A549 treated with Hydrocortisone at 1 μM for 4 hours (cell line): Measurements from ENCODE around the gene TMEM8B. TPM values are rescaled to one million over a fixed set of nuclear protein-coding genes. Genes with fewer than 3 reads are reported as not detected.

Source experiments
- total RNA-seq: library from RNA; stranded (reverse); fragments of 200-300 nt; extraction: Qiagen RNA extraction; gene quantifications from 5 replicates; pipeline ENCODE4 v1.2.3, GENCODE V29; 2022

The TMEM8B gene, protein sequence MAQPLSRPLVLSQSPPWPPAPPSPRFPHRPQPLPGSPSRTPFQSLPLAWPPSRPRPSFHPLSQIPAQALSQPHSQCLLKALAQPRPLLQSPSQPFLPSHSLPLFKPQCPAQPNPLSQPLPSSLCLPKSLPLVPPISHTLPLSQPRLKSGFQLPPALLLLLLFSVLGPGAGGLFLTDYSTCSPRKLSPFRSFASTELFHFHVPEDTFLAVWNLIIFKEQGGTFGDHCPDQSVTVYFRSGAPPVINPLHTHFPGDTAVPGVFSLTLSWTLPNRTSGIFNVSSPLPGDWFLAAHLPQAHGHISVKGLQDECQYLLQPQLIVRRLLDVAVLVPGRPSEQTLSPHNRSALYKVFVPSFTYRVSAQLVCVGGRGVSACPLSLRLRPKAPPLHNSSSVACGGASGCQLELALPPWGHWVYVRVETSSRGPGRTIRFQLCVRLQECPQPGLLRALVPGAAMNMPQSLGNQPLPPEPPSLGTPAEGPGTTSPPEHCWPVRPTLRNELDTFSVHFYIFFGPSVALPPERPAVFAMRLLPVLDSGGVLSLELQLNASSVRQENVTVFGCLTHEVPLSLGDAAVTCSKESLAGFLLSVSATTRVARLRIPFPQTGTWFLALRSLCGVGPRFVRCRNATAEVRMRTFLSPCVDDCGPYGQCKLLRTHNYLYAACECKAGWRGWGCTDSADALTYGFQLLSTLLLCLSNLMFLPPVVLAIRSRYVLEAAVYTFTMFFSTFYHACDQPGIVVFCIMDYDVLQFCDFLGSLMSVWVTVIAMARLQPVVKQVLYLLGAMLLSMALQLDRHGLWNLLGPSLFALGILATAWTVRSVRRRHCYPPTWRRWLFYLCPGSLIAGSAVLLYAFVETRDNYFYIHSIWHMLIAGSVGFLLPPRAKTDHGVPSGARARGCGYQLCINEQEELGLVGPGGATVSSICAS
- total RNA-seq, result 2.6 to 4.0 TPM (median 3.3 TPM) in 5 replicates

DNA sequence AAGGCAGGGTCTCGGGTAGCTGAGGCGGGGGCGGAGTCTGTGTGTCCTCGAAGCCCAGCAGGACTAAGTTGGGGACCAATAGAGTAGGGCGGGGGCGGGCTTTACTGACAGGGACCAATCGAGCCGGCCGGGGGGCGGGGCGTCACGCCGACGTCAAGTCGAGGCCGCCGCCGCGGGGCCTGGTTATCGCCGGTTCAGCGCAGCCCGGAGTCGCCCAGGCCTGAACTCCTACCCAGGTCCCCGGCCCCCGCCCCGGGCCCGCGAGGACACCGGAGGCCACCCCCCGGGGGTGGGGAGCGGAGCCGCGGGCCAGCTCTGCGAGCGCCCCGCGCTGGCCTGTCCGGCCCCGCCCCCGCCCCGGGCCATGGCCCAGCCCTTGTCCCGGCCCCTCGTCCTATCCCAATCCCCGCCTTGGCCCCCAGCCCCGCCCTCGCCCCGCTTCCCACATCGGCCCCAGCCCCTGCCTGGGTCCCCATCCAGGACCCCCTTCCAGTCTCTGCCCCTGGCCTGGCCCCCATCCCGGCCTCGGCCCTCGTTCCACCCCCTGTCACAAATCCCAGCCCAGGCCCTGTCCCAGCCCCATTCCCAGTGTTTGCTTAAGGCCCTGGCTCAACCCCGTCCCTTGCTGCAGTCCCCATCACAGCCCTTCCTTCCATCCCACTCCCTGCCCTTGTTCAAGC lies at the start of gene TMEM8B:
Gene TMEM8B, plus strand, starts transcription at position 145 of the 680 bp plus-strand sequence. Its CDS starts 220 bp downstream, at position 365.

DNA sequence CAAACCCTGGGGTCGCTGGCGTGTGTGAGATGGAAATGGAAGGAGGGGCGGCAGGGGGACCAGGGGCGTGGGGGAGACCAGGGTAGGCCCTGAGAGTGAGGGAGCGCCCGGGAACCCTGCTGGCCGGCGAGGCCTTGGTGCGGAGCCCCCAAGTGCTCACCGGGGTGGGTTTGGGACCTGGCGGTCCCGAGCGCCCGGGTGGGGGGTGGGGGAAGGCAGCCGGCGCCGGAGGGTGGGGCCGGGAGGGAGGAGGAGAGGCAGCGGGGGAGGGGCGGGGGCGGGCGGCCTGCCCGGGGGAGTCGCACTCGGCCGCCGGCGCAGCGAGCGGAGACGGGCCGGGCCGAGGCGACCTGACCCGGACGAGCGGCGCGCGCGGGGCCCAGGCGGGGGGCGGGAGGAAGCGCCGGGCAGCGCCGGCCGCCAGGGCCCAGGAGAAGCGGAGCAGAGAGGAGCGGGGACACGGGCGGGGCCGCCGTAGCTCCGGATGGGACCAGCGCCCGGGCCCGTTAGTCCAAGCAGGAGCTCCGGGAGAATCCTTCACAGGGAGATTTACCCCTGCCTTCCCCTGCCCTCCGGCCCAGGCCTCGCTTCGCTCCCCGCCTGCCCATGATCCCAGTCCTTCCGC lies 37.6 kb upstream of the TMEM8B start, which contains the start of gene NPR2:
Gene NPR2, plus strand, starts transcription at position 295 of the 625 bp plus-strand sequence. CDS start 818 bp downstream, outside the sequence.

DNA sequence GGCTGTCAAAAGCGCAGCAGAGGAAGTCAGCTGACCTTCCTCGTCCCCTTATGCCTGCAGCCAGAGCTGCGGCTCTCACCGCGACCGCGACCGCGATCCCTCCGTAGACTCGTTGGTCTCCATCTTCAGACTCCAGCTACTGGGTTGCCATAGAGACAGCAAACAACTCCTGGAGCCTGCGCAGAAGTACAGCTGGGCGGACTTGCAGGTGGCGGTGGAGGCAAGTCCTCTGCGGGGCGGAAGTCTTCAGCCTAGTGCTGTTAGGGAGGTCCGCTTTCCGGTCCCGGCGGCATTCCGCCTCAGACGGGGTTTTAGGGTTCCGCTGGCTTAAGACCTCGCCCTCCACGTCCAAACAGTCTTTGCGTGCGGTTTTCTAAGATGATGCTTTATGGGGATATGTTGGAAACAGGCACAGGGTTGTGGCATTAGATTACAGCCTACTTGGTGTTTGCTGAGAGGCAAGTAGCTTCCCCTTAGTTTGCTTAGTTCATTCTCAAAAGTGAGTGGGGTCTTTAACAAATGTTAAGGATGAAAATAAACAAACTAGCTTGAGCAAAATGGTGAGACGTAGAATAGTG lies 16.9 kb upstream of the TMEM8B start, which contains the start of gene SPAG8:
Gene SPAG8, minus strand, starts transcription at position 238 of the 578 bp plus-strand sequence. Its CDS starts 115 bp downstream, at position 123.

DNA sequence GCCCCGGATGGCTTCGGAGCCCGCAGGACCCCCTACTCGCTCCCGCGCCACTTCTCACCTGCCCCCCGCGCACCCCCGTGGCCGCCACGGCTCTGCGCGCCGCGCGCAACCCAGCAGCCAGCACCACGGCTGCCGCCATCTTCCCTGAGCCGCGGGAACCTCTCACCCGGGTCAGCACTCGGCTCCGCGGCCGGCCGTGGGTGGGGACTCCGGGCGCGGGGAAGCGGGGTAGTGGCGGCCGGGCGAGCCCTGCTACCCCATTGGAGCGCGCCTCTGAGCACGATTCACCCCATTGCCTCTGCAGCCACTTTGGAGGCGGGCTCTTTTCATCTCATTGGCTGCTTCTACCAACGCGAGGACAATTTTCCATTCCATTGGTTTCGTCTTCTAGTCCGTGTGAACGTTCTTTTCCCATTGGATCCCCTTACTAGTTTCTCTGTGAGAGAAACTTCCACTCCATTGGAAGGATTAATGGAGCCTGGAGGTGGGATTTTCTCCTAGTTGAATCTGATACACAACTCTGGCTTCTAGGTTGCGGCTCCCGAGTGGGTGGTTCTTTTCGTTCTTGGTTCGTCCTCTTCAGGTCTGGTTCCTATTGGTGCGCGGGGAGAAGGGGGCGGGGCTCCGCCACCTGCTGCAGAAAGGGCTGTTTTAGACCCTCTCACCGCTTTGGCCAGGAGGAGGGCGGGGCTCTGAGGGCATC lies 14.0 kb upstream of the TMEM8B start, which contains the start of gene HINT2:
Gene HINT2, minus strand, starts transcription at position 202 of the 703 bp plus-strand sequence. Its CDS starts 63 bp downstream, at position 139.

DNA sequence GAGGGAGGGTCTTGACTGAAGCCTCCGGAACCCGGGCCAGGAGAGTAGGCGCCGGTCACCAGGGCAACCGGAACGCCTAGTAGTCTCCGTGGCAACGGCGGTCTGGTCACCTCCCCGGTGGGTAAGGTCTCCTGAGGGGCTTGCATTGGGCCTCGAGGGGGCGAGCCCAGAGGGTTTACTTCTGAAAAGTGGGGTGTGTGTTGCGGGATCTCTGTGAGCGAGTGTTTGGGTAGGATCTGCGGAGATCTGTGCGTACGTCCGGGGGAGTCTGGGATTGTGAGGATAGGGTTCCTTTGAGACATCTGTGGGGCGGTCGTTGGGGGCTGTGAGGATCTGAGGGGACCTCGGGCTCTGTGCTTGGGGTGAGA lies 328 bp upstream of the TMEM8B start, which contains the start of gene FAM221B:
Gene FAM221B, minus strand, starts transcription at position 17 of the 368 bp plus-strand sequence. CDS start 2,571 bp downstream, outside the sequence.

DNA sequence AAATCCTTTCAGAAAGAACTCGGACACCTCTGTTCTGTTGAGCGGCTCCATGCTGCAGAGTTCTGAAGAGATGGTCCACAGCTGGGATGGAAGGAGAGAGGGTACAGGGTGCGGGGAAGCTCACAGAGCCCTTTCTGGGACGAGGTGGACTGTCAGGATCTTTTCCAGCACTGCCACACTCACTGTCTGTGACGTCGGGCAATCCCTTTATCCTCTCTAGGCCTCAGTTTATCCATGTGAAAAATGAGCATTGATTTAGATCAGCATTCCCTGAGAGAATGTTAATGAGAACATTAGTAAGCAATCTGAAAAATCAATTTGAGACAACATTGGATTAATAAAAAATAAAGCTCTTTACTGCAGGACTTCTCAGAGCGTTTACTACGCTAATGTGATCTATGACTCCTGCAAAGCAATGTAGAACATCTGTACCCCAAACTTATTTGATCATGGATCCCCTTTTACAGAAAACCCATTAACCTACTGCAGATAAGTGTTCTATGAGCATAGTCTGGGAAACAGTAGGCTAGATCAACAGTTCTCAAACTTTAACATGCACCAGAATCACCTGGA lies 41.4 kb downstream of the TMEM8B start, which contains the start of gene OR13J1:
Gene OR13J1, minus strand, starts transcription at position 51 of the 573 bp plus-strand sequence. Its CDS starts 0 bp downstream, at position 51.

DNA sequence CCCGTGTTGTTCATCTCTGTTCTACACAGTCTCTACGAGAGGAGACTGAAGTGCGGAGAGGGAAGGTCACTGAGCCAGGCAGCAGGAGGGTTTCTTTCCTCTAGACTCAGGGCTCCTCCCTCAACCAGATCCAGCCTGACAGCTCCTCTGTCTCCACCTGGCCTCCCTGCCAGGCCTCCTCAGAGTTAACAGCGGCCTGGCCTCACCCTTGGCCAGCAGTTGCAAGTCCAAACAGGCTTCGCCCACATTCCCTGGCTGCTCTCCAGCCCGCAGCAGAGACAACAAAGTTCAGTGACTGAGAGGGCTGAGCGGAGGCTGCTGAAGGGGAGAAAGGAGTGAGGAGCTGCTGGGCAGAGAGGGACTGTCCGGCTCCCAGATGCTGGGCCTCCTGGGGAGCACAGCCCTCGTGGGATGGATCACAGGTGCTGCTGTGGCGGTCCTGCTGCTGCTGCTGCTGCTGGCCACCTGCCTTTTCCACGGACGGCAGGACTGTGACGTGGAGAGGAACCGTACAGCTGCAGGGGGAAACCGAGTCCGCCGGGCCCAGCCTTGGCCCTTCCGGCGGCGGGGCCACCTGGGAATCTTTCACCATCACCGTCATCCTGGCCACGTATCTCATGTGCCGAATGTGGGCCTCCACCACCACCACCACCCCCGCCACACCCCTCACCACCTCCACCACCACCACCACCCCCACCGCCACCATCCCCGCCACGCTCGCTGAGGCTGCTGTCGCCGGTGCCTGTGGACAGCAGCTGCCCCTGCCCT lies 77.1 kb downstream of the TMEM8B start, which contains the start of gene HRCT1:
Gene HRCT1, plus strand, starts transcription at position 291 of the 768 bp plus-strand sequence. Its CDS starts 86 bp downstream, at position 377.

DNA sequence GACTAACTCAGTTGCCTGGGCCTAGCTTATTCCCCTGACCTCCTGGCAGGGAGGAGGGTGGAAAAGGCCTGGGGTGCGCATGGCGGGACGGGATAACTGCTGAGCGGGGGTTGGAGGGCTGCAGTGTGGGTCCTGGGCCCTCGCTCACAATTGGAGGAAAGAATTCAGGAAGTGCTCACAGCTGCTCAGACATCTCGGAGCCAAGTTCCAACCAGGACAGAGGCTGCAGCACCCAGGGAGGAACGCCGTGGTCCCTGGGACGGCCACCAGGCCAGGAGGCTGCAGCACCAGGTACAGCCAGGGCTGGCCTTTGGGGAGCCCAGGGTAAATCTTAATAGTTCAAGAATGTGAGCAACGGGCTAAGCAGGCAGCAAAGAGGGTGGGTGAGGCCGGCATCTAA lies 80.2 kb downstream of the TMEM8B start, which contains the start of gene SPAAR:
Gene SPAAR, plus strand, starts transcription at position 217 of the 400 bp plus-strand sequence. CDS start 974 bp downstream, outside the sequence.

Other genes with a start within 250 kb of the TMEM8B start
- gene TESK1, start 224.0 kb upstream of the TMEM8B start, total RNA-seq, result 25.3 to 29.8 TPM (median 28.8 TPM) in 5 replicates
- 0.11 to 0.20 TPM (median 0.15 TPM) in 4 of 5 replicates, not detected in the other for gene CD72, start 210.8 kb upstream of the TMEM8B start, total RNA-seq
- not detected in 5 replicates for gene SIT1, start 178.3 kb upstream of the TMEM8B start, total RNA-seq
- 8.7 to 24.4 TPM (median 17.9 TPM) in 4 of 5 replicates, not detected in the other for gene RMRP, start 171.2 kb upstream of the TMEM8B start, total RNA-seq
- gene CCDC107, start 170.9 kb upstream of the TMEM8B start, total RNA-seq, result 23.0 to 32.2 TPM (median 31.3 TPM) in 5 replicates
- gene ARHGEF39, start 164.0 kb upstream of the TMEM8B start, total RNA-seq, result 13.6 to 18.2 TPM (median 17.4 TPM) in 5 replicates
- gene CA9, start 155.3 kb upstream of the TMEM8B start, total RNA-seq, result 4.3 to 7.6 TPM (median 7.1 TPM) in 5 replicates
- gene TPM2, start 139.3 kb upstream of the TMEM8B start, total RNA-seq, result 626 to 688 TPM (median 676 TPM) in 5 replicates
- gene TLN1, start 97.0 kb upstream of the TMEM8B start, total RNA-seq, result 111 to 160 TPM (median 122 TPM) in 5 replicates
- 55.6 to 64.0 TPM (median 57.5 TPM) in 5 replicates for gene CREB3, start 96.6 kb upstream of the TMEM8B start, total RNA-seq
- gene GBA2, start 80.0 kb upstream of the TMEM8B start, total RNA-seq, result 31.2 to 37.5 TPM (median 35.7 TPM) in 5 replicates
- 12.6 to 19.2 TPM (median 16.0 TPM) in 5 replicates for gene RGP1, start 79.9 kb upstream of the TMEM8B start, total RNA-seq
- 0.40 to 0.58 TPM in 2 of 5 replicates, not detected in the others for gene MSMP, start 75.0 kb upstream of the TMEM8B start, total RNA-seq
- gene NPR2, start 37.6 kb upstream of the TMEM8B start, total RNA-seq, result 3.8 to 6.9 TPM (median 5.4 TPM) in 5 replicates
- gene SPAG8, start 17.0 kb upstream of the TMEM8B start, total RNA-seq, result 0.27 to 0.49 TPM (median 0.35 TPM) in 5 replicates
- gene HINT2, start 14.2 kb upstream of the TMEM8B start, total RNA-seq, result 55.0 to 109 TPM (median 99.7 TPM) in 5 replicates
- gene FAM221B, start 496 bp upstream of the TMEM8B start, total RNA-seq, result not detected in 5 replicates
- gene OR13J1, start 41.2 kb downstream of the TMEM8B start, total RNA-seq, result not detected in 5 replicates
- 0.20 to 0.47 TPM (median 0.30 TPM) in 5 replicates for gene HRCT1, start 77.0 kb downstream of the TMEM8B start, total RNA-seq
- 0.05 to 0.15 TPM (median 0.07 TPM) in 3 of 5 replicates, not detected in the others for gene SPAAR, start 80.3 kb downstream of the TMEM8B start, total RNA-seq
- gene OR2S2, start 128.9 kb downstream of the TMEM8B start, total RNA-seq, result not detected in 5 replicates
- gene RECK, start 207.7 kb downstream of the TMEM8B start, total RNA-seq, result 5.5 to 6.3 TPM (median 6.0 TPM) in 5 replicates